ENCODE measurements around the gene PRR19. TPM values are rescaled to one million over a fixed set of nuclear protein-coding genes. Genes with fewer than 3 reads are reported as not detected.

The PRR19 gene
- total RNA-seq, 1 donor from 2014 or later, result 2.4 TPM

DNA sequence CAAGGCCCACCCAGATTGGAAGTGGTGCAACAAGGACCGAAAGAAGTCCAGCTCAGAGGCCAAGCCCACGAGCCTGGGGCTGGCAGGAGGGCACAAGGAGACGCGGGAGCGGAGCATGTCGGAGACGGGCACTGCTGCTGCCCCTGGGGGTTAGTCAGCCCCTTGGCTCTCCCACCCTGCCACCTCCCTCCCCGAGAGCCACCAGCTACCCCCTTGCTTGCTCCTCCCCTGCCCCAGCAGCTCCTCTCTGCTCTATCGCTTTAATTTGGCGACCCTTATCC is 14.2 kb upstream of the PRR19 start:
- H3K27me3 Mint-ChIP-seq, result no peaks in the 10 kb centered on the region
- H3K4me1 Mint-ChIP-seq (ENCODE audit: unreplicated experiment), result peaks cover 22% of the 10 kb centered on the region
- TF ChIP-seq, protein P1, sequence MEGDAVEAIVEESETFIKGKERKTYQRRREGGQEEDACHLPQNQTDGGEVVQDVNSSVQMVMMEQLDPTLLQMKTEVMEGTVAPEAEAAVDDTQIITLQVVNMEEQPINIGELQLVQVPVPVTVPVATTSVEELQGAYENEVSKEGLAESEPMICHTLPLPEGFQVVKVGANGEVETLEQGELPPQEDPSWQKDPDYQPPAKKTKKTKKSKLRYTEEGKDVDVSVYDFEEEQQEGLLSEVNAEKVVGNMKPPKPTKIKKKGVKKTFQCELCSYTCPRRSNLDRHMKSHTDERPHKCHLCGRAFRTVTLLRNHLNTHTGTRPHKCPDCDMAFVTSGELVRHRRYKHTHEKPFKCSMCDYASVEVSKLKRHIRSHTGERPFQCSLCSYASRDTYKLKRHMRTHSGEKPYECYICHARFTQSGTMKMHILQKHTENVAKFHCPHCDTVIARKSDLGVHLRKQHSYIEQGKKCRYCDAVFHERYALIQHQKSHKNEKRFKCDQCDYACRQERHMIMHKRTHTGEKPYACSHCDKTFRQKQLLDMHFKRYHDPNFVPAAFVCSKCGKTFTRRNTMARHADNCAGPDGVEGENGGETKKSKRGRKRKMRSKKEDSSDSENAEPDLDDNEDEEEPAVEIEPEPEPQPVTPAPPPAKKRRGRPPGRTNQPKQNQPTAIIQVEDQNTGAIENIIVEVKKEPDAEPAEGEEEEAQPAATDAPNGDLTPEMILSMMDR (conservative IDR thresholded peaks at IDR 0.05), result no peak
- H3K27ac Mint-ChIP-seq, result no peak overlapping the region
- H3K36me3 Mint-ChIP-seq, result peaks cover 5% of the 10 kb centered on the region
- H3K9me3 Mint-ChIP-seq, result no peaks in the 10 kb centered on the region
- no peak for DNase-seq (ENCODE audit: extremely low spot score, unreplicated experiment)
- H3K4me3 Mint-ChIP-seq, result no peak overlapping the region

DNA sequence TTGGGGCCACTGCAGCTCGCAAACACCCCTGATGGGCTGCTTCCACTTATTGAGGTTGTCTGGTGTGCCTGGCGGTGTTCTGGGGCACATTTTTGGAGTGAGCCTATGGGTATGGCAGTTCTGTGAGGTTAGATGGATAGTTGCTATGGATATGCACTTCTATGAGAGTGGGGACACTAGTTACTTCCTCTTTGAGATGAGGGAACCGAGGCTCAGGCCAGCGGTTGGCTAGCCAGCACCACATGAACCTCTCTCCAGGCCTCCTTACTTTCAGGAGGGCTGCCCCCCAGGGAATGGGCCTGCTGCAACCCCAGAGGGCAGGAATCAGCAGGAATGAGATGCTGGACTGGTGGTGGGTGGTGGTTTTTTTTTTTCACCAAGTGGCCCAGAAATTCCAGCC is 13.5 kb upstream of the PRR19 start:
- Mint-ChIP-seq H3K27me3 (no peaks in the 10 kb centered on the region), H3K4me1 (ENCODE audit: unreplicated experiment) (peaks cover 22% of the 10 kb centered on the region), H3K9me3 (no peaks in the 10 kb centered on the region), H3K36me3 (peaks cover 5% of the 10 kb centered on the region), H3K4me3 (no peak overlapping the region), H3K27ac (no peak overlapping the region)
- no peak for DNase-seq (ENCODE audit: extremely low spot score, unreplicated experiment)
- TF ChIP-seq, protein P1 (conservative IDR thresholded peaks at IDR 0.05), result no peak

DNA sequence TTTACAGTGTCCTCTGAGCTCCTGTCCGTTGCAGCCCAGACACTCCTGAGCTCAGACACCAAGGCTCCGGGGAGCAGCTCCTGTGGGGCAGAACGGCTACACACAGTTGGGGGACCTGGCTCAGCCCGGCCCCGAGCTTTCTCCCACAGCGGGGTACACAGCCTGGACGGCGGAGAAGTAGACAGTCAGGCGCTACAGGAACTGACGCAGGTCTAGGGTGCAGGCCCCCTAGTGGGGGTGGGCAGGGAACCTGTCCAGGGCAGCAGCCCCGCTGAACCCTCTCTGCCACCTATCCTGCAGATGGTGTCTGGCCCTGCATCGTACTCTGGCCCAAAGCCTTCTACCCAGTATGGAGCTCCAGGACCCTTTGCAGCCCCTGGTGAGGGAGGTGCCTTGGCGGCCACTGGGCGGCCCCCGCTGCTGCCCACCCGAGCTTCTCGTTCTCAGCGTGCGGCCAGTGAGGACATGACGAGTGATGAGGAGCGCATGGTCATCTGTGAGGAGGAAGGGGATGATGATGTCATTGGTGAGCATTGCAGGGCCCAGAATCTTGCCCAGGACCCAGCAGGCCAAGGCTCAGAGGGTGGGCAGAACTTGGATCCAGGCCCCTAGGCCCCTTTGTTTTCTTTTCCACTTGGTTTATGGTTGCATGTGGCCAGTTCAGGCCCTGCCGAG is 12.9 kb upstream of the PRR19 start:
- Mint-ChIP-seq H3K36me3 (peaks cover 5% of the 10 kb centered on the region), H3K27me3 (no peaks in the 10 kb centered on the region), H3K9me3 (no peaks in the 10 kb centered on the region), H3K27ac (no peak overlapping the region), H3K4me1 (ENCODE audit: unreplicated experiment) (peaks cover 22% of the 10 kb centered on the region), H3K4me3 (no peak overlapping the region)
- TF ChIP-seq, protein P1 (conservative IDR thresholded peaks at IDR 0.05), result peak; percentile 16
- DNase-seq (ENCODE audit: extremely low spot score, unreplicated experiment), result no peak

DNA sequence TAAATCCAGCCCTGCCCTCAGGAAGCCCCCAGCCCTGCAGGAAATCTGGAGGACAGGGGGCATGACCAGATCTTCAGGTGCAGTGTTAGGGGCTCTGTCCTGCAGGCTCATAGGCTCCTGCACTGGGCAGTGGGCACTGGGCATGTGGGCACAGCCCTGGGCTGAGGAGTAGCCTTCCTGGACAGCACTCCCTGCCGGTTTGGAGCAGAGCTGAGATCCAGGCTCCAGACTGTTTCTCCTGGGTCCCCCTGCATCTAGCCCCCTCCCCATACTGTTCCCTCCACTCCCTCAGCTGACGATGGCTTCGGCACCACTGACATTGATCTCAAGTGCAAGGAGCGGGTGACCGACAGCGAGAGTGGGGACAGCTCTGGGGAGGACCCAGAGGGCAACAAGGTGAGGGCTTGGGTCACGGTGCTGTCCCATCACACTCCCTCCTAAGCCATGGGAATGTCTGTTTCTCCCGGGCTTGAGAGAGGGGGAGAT is 12.3 kb upstream of the PRR19 start:
- H3K27me3 Mint-ChIP-seq, result no peaks in the 10 kb centered on the region
- no peak overlapping the region for H3K27ac Mint-ChIP-seq
- no peak for DNase-seq (ENCODE audit: extremely low spot score, unreplicated experiment)
- TF ChIP-seq, protein P1 (conservative IDR thresholded peaks at IDR 0.05), result no peak
- peaks cover 5% of the 10 kb centered on the region for H3K36me3 Mint-ChIP-seq
- H3K9me3 Mint-ChIP-seq, result no peaks in the 10 kb centered on the region
- H3K4me3 Mint-ChIP-seq, result no peak overlapping the region
- peaks cover 22% of the 10 kb centered on the region for H3K4me1 Mint-ChIP-seq (ENCODE audit: unreplicated experiment)

DNA sequence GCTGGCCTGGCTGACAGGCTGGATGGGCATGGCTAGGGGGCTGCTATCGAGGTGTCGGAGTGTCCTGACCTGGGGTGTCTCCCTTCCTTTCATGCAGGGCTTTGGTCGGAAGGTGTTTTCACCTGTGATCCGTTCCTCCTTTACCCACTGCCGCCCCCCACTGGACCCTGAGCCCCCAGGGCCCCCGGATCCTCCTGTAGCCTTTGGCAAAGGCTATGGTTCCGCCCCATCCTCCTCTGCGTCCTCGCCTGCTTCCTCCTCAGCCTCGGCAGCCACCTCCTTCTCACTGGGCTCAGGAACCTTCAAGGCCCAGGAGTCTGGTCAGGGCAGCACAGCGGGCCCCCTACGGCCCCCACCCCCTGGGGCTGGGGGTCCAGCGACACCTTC is 11.8 kb upstream of the PRR19 start:
- no peak overlapping the region for H3K4me3 Mint-ChIP-seq
- TF ChIP-seq, protein P1 (conservative IDR thresholded peaks at IDR 0.05), result no peak
- no peak overlapping the region for H3K27ac Mint-ChIP-seq
- peaks cover 16% of the 10 kb centered on the region for H3K4me1 Mint-ChIP-seq (ENCODE audit: unreplicated experiment)
- H3K9me3 Mint-ChIP-seq, result no peaks in the 10 kb centered on the region
- no peak for DNase-seq (ENCODE audit: extremely low spot score, unreplicated experiment)
- H3K36me3 Mint-ChIP-seq, result peaks cover 5% of the 10 kb centered on the region
- no peaks in the 10 kb centered on the region for H3K27me3 Mint-ChIP-seq

Measured in type B pancreatic cell (in vitro differentiated cells).